HT-29 (cell line): ENCODE measurements around the gene FAF2. TPM values are rescaled to one million over a fixed set of nuclear protein-coding genes. Genes with fewer than 3 reads are reported as not detected.
"Not testable (repeated sequence)": the region's sequence is repeated elsewhere in the genome, so short reads cannot be mapped to it uniquely, and the experiment has no call there.

Experiments
- DNase-seq: peaks from one replicate; pipeline ENCODE4 v3.0.0-alpha.2; 2015; ENCODE audit warnings: low spot score
- total RNA-seq: library from RNA; depleted of rRNA; stranded (reverse); fragments of >200 nt; shearing (Covaris generic); gene quantifications from 2 replicates; pipeline ENCODE4 v1.2.3, GENCODE V29; 2014

Gene FAF2
- total RNA-seq, 1 experiment from 2014 or later = 28.7 TPM

GRCh38 chr5:176418251-176418650 lies 29.9 kb upstream of the FAF2 start:
- DNase-seq = no peak

- DNase-seq = no peak
These were observed 28.1 kb upstream of the FAF2 start for GRCh38 chr5:176420086-176420485.

GRCh38 chr5:176420972-176421544 lies 27.1 kb upstream of the FAF2 start:
- DNase-seq = no peak

GRCh38 chr5:176424181-176424580 lies 24.0 kb upstream of the FAF2 start:
- DNase-seq = no peak

GRCh38 chr5:176425138-176425537 lies 23.0 kb upstream of the FAF2 start:
- DNase-seq = peak; percentile 4

- DNase-seq = no peak
These were observed 22.4 kb upstream of the FAF2 start for GRCh38 chr5:176425791-176426190.

- no peak for DNase-seq
These were observed 21.3 kb upstream of the FAF2 start for GRCh38 chr5:176426876-176427275.

GRCh38 chr5:176427971-176428370 lies 20.2 kb upstream of the FAF2 start:
- DNase-seq = no peak

- no peak for DNase-seq
These were observed 18.2 kb upstream of the FAF2 start for GRCh38 chr5:176429972-176430371.

GRCh38 chr5:176432707-176433106 lies 15.5 kb upstream of the FAF2 start:
- DNase-seq = no peak

- no peak for DNase-seq
These were observed 11.5 kb upstream of the FAF2 start for GRCh38 chr5:176436656-176437055.

- DNase-seq = no peak
These were observed 9.0 kb upstream of the FAF2 start for GRCh38 chr5:176438959-176439757.

- no peak for DNase-seq
These were observed 7.1 kb upstream of the FAF2 start for GRCh38 chr5:176440927-176441706.

- DNase-seq = no peak
These were observed 6.3 kb upstream of the FAF2 start for GRCh38 chr5:176441921-176442323.

- not testable (repeated sequence) for DNase-seq
These were observed 5.3 kb upstream of the FAF2 start for GRCh38 chr5:176442911-176443310.

- DNase-seq = no peak
These were observed 3.4 kb upstream of the FAF2 start for GRCh38 chr5:176444742-176445141.

GRCh38 chr5:176446028-176446665 lies 2.0 kb upstream of the FAF2 start:
- no peak for DNase-seq

- DNase-seq = peak; percentile 10
These were observed 1.1 kb upstream of the FAF2 start for GRCh38 chr5:176446884-176447590.

- no peak for DNase-seq
These were observed 601 bp upstream of the FAF2 start for GRCh38 chr5:176447591-176447977.

- DNase-seq = no peak
These were observed 1.9 kb downstream of the FAF2 start for GRCh38 chr5:176450077-176450476.

GRCh38 chr5:176454724-176455394 lies 6.7 kb downstream of the FAF2 start:
- DNase-seq = no peak
